CD4-positive, alpha-beta T cell (primary cell): ENCODE data around the gene FAM171A1. TPM values are rescaled to one million over a fixed set of nuclear protein-coding genes. Genes with fewer than 3 reads are reported as not detected.
"Not testable (repeated sequence)": the region's sequence is repeated elsewhere in the genome, so short reads cannot be mapped to it uniquely, and the experiment has no call there.

Experiments used
- ATAC-seq: fragments of 200-7000 bp; cut with Tn5 transposase; one replicate; pipeline ENCODE4 v1.10.0; 2022; ENCODE audit warnings: mild to moderate bottlenecking; ENCODE audit not compliant: poor library complexity
- CTCF ChIA-PET: fragments of 350-600 bp; sonication (Branson Sonifier 250); formaldehyde crosslinking; loops from one replicate; lab custom pipeline; 2021; ENCODE audit warnings: antibody characterized with exemption, inconsistent platforms; lab: Charles Lee
- POLR2A ChIA-PET: fragments of 350-600 bp; sonication (Branson Sonifier 250); formaldehyde crosslinking; loops from one replicate; lab custom pipeline; 2021; ENCODE audit warnings: antibody characterized with exemption, inconsistent platforms; lab: Charles Lee
- DNase-seq, 14 experiments: peaks; one replicate each; pipeline ENCODE4 v3.0.0-alpha.2; 2013 to 2020; ENCODE audit warnings: mixed read lengths in 2 of 14
- H3K27ac ChIP-seq, 2 donors: one replicate each; pipeline versions ENCODE4 v1.5.1 to v1.7.0; 2013; ENCODE audit warnings: low read length in 2 of 2, low read depth in 1 of 2, mild to moderate bottlenecking in 1 of 2
- H3K27me3 ChIP-seq, 2 experiments: 1 replicate in 1 of 2; 2 replicates in 1 of 2; pipeline versions ENCODE4 v1.6.1 to v1.7.0; 2013; ENCODE audit warnings: low read length in 2 of 2, control low read depth in 1 of 2, mild to moderate bottlenecking in 1 of 2, moderate library complexity in 1 of 2; ENCODE audit not compliant: insufficient read depth in 2 of 2, control insufficient read depth in 1 of 2
- H3K36me3 ChIP-seq: one replicate; pipeline ENCODE4 v1.6.1; 2013; ENCODE audit warnings: low read length, control low read depth; ENCODE audit not compliant: insufficient read depth
- H3K4me1 ChIP-seq: one replicate; pipeline ENCODE4 v1.6.1; 2013; ENCODE audit warnings: low read length, control low read depth; ENCODE audit not compliant: insufficient read depth
- H3K4me3 ChIP-seq: one replicate; pipeline ENCODE4 v1.5.1; 2013; ENCODE audit warnings: mild to moderate bottlenecking, low read length, moderate library complexity
- H3K9me3 ChIP-seq, 2 experiments: 1 replicate in 1 of 2; 2 replicates in 1 of 2; pipeline versions ENCODE4 v1.6.1 to v1.7.0; 2013; ENCODE audit warnings: low read length in 2 of 2, mild to moderate bottlenecking in 2 of 2, control low read depth in 1 of 2, moderate library complexity in 1 of 2; ENCODE audit not compliant: control insufficient read depth in 1 of 2, insufficient read depth in 1 of 2
- H3K27ac Mint-ChIP-seq: one replicate; pipeline ENCODE4 v1.8.0; 2020; ENCODE audit warnings: mixed read lengths
- H3K27me3 Mint-ChIP-seq: one replicate; pipeline ENCODE4 v1.8.0; 2021; ENCODE audit warnings: mixed read lengths
- H3K36me3 Mint-ChIP-seq: one replicate; pipeline ENCODE4 v1.8.0; 2021; ENCODE audit warnings: low read depth, mixed read lengths
- H3K4me1 Mint-ChIP-seq: one replicate; pipeline ENCODE4 v1.8.0; 2021; ENCODE audit warnings: low read depth, mixed read lengths
- H3K4me3 Mint-ChIP-seq: one replicate; pipeline ENCODE4 v1.8.0; 2020; ENCODE audit warnings: mild to moderate bottlenecking, mixed read lengths
- H3K9me3 Mint-ChIP-seq: one replicate; pipeline ENCODE4 v1.8.0; 2020; ENCODE audit warnings: mixed read lengths
- intact Hi-C, 2 experiments: fragments of 100-400 bp; cut with DNase I in 1 of 2; cut with micrococcal nuclease in 1 of 2; formaldehyde crosslinking; loops; one replicate each; pipeline versions ENCODE4 v1.15.1 to v1.9.0; 2023 to 2025; cut with DNase I, micrococcal nuclease
- total RNA-seq, 174 experiments: library from RNA in 2 of 174; stranded (reverse) in 2 of 174; gene quantifications; one replicate each; pipeline ENCODE4 v1.2.3 and lab custom pipeline; 2021 to 2026
- TF ChIP-seq, protein P1 (sequence below): fragments of 200-600 bp; IDR thresholded peaks from one replicate; pipeline ENCODE4 v1.8.0; 2022; ENCODE audit warnings: antibody characterized with exemption, mild to moderate bottlenecking

FAM171A1 gene
- total RNA-seq, 2 experiments from 2014 or later: 1.8 to 2.6 TPM

DNA sequence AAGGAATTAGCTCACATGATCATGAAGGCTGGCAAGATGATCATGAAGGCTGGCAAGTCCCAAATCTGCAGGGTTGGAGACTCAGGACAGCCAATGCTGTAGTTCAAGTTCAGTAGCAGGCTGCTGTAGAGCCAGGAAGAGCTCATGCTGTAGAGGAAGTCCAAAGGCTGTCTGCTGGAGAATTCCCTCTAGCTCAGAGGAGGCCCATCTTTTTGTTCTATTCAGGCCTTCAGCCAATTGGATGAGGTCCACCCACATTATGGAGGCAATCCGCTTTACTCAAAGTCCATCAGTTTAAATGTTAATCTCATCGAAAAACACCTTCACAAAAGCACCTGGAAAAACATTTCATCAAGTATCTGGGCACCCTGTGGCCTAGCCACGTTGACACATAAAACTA is 24.8 kb upstream of the FAM171A1 start:
- Mint-ChIP-seq H3K9me3 (peaks cover 5% of the 10 kb centered on the region), H3K36me3 (no peaks in the 10 kb centered on the region), H3K27me3 (no peaks in the 10 kb centered on the region), H3K4me3 (no peak overlapping the region), H3K4me1 (no peaks in the 10 kb centered on the region), H3K27ac (no peak overlapping the region)
- Histone ChIP-seq H3K9me3 (no peaks in the 10 kb centered on the region), H3K27ac (no peak overlapping the region), H3K4me3 (no peak overlapping the region), H3K4me1 (no peaks in the 10 kb centered on the region), H3K27me3 (peaks cover 0 to 4% of the 10 kb centered on the region in 2 experiments), H3K36me3 (no peaks in the 10 kb centered on the region)
- no peak for ATAC-seq
- DNase-seq: no peak
- ChIA-PET POLR2A (no interaction called here), CTCF (no interaction called here)
- intact Hi-C loops: no loop called here
- TF ChIP-seq, protein P1, sequence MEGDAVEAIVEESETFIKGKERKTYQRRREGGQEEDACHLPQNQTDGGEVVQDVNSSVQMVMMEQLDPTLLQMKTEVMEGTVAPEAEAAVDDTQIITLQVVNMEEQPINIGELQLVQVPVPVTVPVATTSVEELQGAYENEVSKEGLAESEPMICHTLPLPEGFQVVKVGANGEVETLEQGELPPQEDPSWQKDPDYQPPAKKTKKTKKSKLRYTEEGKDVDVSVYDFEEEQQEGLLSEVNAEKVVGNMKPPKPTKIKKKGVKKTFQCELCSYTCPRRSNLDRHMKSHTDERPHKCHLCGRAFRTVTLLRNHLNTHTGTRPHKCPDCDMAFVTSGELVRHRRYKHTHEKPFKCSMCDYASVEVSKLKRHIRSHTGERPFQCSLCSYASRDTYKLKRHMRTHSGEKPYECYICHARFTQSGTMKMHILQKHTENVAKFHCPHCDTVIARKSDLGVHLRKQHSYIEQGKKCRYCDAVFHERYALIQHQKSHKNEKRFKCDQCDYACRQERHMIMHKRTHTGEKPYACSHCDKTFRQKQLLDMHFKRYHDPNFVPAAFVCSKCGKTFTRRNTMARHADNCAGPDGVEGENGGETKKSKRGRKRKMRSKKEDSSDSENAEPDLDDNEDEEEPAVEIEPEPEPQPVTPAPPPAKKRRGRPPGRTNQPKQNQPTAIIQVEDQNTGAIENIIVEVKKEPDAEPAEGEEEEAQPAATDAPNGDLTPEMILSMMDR: no peak

DNA sequence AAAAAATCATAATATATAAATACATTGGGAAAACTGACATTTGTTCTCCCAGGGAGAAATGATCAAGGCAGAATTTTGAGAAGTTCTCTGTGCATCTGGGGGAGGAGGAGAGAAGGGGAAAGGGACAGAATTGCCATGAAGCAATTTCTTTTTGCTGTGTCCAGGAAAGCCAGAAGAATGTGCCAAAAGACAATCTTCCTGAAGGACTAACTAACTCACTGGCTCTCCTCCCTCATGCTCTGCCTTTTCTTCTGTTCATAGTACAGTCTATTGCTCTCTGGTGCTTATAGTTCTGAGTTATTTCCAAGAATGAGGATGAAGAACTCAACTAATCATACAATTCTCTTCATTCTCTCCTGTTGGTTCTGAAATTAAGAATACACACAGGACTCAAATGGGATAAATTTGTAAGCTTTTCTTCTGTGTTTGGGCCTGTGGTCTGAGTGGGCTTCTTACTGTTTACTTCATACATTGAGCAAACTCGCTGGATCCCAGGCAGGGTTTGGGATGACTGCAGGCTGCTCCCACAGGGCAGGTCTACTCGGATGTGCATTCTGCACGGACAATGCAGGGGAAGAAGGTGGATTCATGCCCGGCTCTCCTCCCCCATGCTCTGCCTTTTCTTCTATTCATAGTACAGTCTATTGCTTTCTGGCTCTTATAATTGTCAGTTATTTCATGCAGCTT is 22.2 kb upstream of the FAM171A1 start:
- Histone ChIP-seq H3K4me3 (no peak overlapping the region), H3K36me3 (no peaks in the 10 kb centered on the region), H3K9me3 (no peaks in the 10 kb centered on the region), H3K27me3 (no peaks in the 10 kb centered on the region), H3K27ac (no peak overlapping the region), H3K4me1 (no peaks in the 10 kb centered on the region)
- TF ChIP-seq, protein P1: no peak
- ATAC-seq (no peak), DNase-seq (no peak)
- ChIA-PET CTCF (no interaction called here), POLR2A (no interaction called here)
- no peak overlapping the region for H3K27ac Mint-ChIP-seq
- no peaks in the 10 kb centered on the region for H3K36me3 Mint-ChIP-seq
- no peaks in the 10 kb centered on the region for H3K4me1 Mint-ChIP-seq
- H3K9me3 Mint-ChIP-seq: no peaks in the 10 kb centered on the region
- H3K27me3 Mint-ChIP-seq: no peaks in the 10 kb centered on the region
- intact Hi-C loops: no loop called here
- no peak overlapping the region for H3K4me3 Mint-ChIP-seq

DNA sequence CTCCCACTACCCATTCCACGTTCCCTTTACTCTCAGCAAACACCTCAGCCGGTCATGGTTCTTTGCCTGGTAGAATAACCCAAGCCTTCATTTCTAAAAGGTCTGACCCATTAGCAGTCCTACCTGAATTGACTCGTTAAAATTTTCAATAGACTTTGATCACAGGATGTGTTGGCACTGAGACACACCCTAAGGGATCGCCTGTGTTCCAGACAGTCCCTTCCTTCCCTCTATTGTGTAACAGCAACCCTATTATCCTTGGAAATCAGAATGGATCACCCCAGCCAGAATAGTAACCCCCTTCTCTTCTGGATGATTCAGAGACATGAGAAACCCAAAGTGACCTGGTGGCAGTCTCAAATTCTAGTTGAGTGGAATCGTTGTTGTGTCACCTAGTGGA is 20.4 kb upstream of the FAM171A1 start:
- no peak overlapping the region for H3K27ac Mint-ChIP-seq
- Histone ChIP-seq H3K4me1 (no peaks in the 10 kb centered on the region), H3K27ac (no peak overlapping the region), H3K27me3 (peaks cover 0 to 3% of the 10 kb centered on the region in 2 experiments), H3K9me3 (no peaks in the 10 kb centered on the region), H3K36me3 (no peaks in the 10 kb centered on the region), H3K4me3 (no peak overlapping the region)
- DNase-seq (no peak), ATAC-seq (no peak)
- H3K27me3 Mint-ChIP-seq: peaks cover 4% of the 10 kb centered on the region
- no peak overlapping the region for H3K4me3 Mint-ChIP-seq
- no peaks in the 10 kb centered on the region for H3K4me1 Mint-ChIP-seq
- TF ChIP-seq, protein P1: no peak
- intact Hi-C loops: no loop called here
- H3K36me3 Mint-ChIP-seq: no peaks in the 10 kb centered on the region
- POLR2A ChIA-PET: interaction anchor here (0.6 kb wide), 1 partner anchor 22 kb away, joined by 3 read pairs; no protein-coding TSS in a partner anchor
- CTCF ChIA-PET: no interaction called here
- H3K9me3 Mint-ChIP-seq: no peaks in the 10 kb centered on the region

DNA sequence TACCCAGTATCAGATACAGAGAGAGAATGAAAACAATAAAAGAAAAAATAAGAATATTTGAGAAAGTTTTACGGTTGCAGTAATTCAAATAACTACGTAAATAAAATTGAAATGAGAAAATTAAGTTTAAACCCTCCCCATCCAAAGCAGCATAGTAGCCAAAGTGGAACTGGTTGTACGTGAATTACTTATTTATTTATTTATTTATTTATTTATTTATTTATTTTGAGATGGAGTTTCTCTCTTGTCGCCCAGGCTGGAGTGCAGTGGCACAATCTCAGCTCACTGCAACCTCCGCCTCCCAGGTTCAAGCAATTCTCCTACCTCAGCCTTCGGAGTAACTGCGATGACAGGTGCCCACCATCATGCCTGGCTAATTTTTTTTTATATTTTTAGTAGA is 17.1 kb upstream of the FAM171A1 start:
- H3K4me3 Mint-ChIP-seq, H3K36me3 Mint-ChIP-seq, H3K4me1 ChIP-seq, H3K27ac ChIP-seq, H3K27ac Mint-ChIP-seq, ATAC-seq, H3K36me3 ChIP-seq, intact Hi-C loops, POLR2A ChIA-PET, DNase-seq, H3K9me3 ChIP-seq, CTCF ChIA-PET, H3K4me3 ChIP-seq, H3K9me3 Mint-ChIP-seq, H3K4me1 Mint-ChIP-seq: not testable (repeated sequence)
- H3K27me3 ChIP-seq: peaks cover 8 to 23% of the 10 kb centered on the region in 2 experiments
- peaks cover 28% of the 10 kb centered on the region for H3K27me3 Mint-ChIP-seq
